ENCODE data around the gene RALGPS2.

- TF ChIP-seq ZBTB21 (tag by site-specific recombination; IDR thresholded peaks at IDR 0.05) (no peak), HOXD13 (CRISPR knock-in tag; IDR thresholded peaks at IDR 0.05; ENCODE audit: borderline replicate concordance) (no peak)
These were observed 142.6 kb downstream of the RALGPS2 start for GRCh38 chr1:178867670-178868069.

Measured in HEK293 (cell line).